Testis (tissue), 2 donors: ENCODE measurements around the gene TLR2.

Experiments
- POLR2A ChIP-seq: fragments of 450-650 bp; IDR thresholded peaks from one replicate; pipeline ENCODE4 v1.6.1; 2017; ENCODE audit warnings: antibody characterized with exemption, mild to moderate bottlenecking, moderate library complexity
- TF ChIP-seq, protein P1 (sequence below), 3 experiments: fragments of 450-650 bp in 2 of 3; fragments of 200-600 bp in 1 of 3; sonication (generic) in 1 of 3; IDR thresholded peaks; one replicate each; pipeline ENCODE4 v1.5.1; 2016 to 2019; ENCODE audit warnings: antibody characterized with exemption in 3 of 3, mild to moderate bottlenecking in 2 of 3, moderate library complexity in 1 of 3

- no peak for TF ChIP-seq POLR2A
- TF ChIP-seq, protein P1, sequence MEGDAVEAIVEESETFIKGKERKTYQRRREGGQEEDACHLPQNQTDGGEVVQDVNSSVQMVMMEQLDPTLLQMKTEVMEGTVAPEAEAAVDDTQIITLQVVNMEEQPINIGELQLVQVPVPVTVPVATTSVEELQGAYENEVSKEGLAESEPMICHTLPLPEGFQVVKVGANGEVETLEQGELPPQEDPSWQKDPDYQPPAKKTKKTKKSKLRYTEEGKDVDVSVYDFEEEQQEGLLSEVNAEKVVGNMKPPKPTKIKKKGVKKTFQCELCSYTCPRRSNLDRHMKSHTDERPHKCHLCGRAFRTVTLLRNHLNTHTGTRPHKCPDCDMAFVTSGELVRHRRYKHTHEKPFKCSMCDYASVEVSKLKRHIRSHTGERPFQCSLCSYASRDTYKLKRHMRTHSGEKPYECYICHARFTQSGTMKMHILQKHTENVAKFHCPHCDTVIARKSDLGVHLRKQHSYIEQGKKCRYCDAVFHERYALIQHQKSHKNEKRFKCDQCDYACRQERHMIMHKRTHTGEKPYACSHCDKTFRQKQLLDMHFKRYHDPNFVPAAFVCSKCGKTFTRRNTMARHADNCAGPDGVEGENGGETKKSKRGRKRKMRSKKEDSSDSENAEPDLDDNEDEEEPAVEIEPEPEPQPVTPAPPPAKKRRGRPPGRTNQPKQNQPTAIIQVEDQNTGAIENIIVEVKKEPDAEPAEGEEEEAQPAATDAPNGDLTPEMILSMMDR (IDR thresholded peaks at IDR 0.05), result no peak
Measured at GRCh38 chr4:153713866-153714646, 30.0 kb downstream of the TLR2 start.
